ENCODE measurements around the gene AMER1. TPM values are rescaled to one million over a fixed set of nuclear protein-coding genes. Genes with fewer than 3 reads are reported as not detected.

The AMER1 gene
- total and polyA plus RNA-seq, 9 of the 15 experiments (the other 6 are each of a cell fraction or from before 2014, with no cell fraction given) = 0.29 to 4.6 (median 3.0) TPM

DNA sequence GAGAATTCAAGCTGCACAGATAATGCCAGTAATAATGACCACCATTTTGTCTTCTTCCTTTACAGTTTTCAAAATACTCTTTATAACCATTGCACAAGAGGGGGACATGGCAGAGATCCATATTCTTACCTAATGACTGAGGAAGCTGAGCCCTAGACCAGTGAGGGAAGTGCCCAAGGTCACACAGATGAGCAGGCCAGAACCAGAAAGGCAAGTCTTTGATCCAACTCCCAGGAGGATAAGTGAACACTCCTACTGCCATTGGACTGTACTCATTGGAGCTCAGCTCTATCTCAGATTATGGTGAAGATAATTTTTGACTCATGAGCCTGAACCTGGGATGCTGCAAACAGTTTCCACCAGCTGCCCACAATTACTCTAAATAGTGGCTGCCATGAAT lies 28.6 kb downstream of the AMER1 start (continued):
- TF ChIP-seq ZNF133 (CRISPR knock-in tag; IDR thresholded peaks at IDR 0.05) (no peak), SUPT5H (IDR thresholded peaks at IDR 0.05) (no peak), HDAC2 (IDR thresholded peaks at IDR 0.05) (no peak), SRSF1 (IDR thresholded peaks at IDR 0.05; ENCODE audit: low read depth, low read length) (no peak), TAL1 (IDR thresholded peaks at IDR 0.05) (no peak), KAT8 (IDR thresholded peaks at IDR 0.05; ENCODE audit: low read depth) (no peak), ZKSCAN3 (CRISPR knock-in tag; IDR thresholded peaks at IDR 0.05) (no peak)
- TF ChIP-seq, protein P1, sequence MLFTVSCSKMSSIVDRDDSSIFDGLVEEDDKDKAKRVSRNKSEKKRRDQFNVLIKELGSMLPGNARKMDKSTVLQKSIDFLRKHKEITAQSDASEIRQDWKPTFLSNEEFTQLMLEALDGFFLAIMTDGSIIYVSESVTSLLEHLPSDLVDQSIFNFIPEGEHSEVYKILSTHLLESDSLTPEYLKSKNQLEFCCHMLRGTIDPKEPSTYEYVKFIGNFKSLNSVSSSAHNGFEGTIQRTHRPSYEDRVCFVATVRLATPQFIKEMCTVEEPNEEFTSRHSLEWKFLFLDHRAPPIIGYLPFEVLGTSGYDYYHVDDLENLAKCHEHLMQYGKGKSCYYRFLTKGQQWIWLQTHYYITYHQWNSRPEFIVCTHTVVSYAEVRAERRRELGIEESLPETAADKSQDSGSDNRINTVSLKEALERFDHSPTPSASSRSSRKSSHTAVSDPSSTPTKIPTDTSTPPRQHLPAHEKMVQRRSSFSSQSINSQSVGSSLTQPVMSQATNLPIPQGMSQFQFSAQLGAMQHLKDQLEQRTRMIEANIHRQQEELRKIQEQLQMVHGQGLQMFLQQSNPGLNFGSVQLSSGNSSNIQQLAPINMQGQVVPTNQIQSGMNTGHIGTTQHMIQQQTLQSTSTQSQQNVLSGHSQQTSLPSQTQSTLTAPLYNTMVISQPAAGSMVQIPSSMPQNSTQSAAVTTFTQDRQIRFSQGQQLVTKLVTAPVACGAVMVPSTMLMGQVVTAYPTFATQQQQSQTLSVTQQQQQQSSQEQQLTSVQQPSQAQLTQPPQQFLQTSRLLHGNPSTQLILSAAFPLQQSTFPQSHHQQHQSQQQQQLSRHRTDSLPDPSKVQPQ (CRISPR knock-in tag; IDR thresholded peaks at IDR 0.05; ENCODE audit: borderline replicate concordance) = no peak

DNA sequence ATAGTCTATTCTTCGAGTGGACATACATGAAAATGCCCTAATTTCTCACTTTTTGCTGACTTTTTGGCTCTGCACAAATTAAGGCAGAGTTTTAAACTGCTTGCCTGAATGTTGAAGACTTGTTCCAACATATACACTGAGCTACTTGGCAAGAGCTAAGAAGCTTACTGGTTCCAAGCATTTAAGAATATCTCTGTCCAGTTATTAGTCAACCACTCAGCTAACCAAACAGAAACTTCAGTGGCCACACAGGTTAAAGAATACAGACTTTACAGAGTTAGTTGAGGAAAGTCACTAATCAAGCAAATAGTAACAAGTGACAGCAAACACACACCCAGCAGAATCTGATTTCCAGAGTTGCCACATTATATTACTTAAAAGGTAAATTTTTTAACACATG lies 35.5 kb downstream of the AMER1 start:
- 0% methylated on average over 1 of the region's 1 CpG for WGBS (ENCODE audit: insufficient coverage, low coverage, missing lambda C conversion rate)
- TF ChIP-seq, protein P2, sequence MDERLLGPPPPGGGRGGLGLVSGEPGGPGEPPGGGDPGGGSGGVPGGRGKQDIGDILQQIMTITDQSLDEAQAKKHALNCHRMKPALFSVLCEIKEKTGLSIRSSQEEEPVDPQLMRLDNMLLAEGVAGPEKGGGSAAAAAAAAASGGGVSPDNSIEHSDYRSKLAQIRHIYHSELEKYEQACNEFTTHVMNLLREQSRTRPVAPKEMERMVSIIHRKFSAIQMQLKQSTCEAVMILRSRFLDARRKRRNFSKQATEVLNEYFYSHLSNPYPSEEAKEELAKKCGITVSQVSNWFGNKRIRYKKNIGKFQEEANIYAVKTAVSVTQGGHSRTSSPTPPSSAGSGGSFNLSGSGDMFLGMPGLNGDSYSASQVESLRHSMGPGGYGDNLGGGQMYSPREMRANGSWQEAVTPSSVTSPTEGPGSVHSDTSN (CRISPR knock-in tag; IDR thresholded peaks at IDR 0.05; ENCODE audit: low read depth) = no peak
- TF ChIP-seq, protein P2 (tag; conservative IDR thresholded peaks at IDR 0.05; ENCODE audit: low read depth) = no peak
- TF ChIP-seq ZNF408 (CRISPR knock-in tag; IDR thresholded peaks at IDR 0.05; ENCODE audit: low read depth) = no peak
- no peak for TF ChIP-seq TEAD4 (IDR thresholded peaks at IDR 0.05; ENCODE audit: low read length)
- no peak for TF ChIP-seq TEAD4 (CRISPR knock-in tag; IDR thresholded peaks at IDR 0.05; ENCODE audit: borderline replicate concordance)
- Histone ChIP-seq H3K4me3 (no peak overlapping the region), H3K9me1 (ENCODE audit: control insufficient read depth, insufficient read depth, low read length) (no peaks in the 10 kb centered on the region), H3K9me3 (replicated peaks; ENCODE audit: control insufficient read depth, insufficient read depth, low read depth, low read length) (no peaks in the 10 kb centered on the region), H3K36me3 (ENCODE audit: control insufficient read depth, insufficient read depth, low read length) (no peaks in the 10 kb centered on the region), H3K27me3 (ENCODE audit: control insufficient read depth in 2 of 2, insufficient read depth in 2 of 2, low read length in 2 of 2) (no peaks in the 10 kb centered on the region), H3K4me2 (ENCODE audit: insufficient read depth, low read length) (no peak overlapping the region), H3K27ac (ENCODE audit: extremely low read depth, low read depth, low read length) (no peak overlapping the region), H3K79me2 (ENCODE audit: control insufficient read depth, insufficient read depth, low read length) (no peaks in the 10 kb centered on the region), H4K20me1 (replicated peaks; ENCODE audit: control insufficient read depth, insufficient read depth, low read length) (no peaks in the 10 kb centered on the region), H3K4me1 (replicated peaks in 1 of 2; ENCODE audit: control insufficient read depth in 2 of 2, insufficient read depth in 2 of 2, low read length in 2 of 2) (no peaks in the 10 kb centered on the region), H2AFZ (ENCODE audit: low read depth, low read length) (no peak overlapping the region), H3K9ac (ENCODE audit: insufficient read depth in 1 of 2, low read depth in 2 of 2, low read length in 2 of 2) (no peak overlapping the region)
- no TSS peak for BruUV-seq (replicated peaks)
- intact Hi-C loops (cut with micrococcal nuclease) (no loop called here), in situ Hi-C loops (cut with MboI) (no loop called here)
- ATAC-seq = no peak
- FAIRE-seq = no peak
- ChIA-PET POLR2A (no interaction called here), CTCF (ENCODE audit: low intra/inter-chr PET ratio) (no interaction called here)
- DNase-seq (ENCODE audit: extremely low read depth in 1 of 4, low spot score in 3 of 4) = no peak

Data from K562 (cell line).